ENCODE data around the gene CTAG1B. TPM values are rescaled to one million over a fixed set of nuclear protein-coding genes. Genes with fewer than 3 reads are reported as not detected.

Gene CTAG1B
- total and polyA plus RNA-seq, 2 donors (not counting 1 experiment from before 2014, with no cell fraction given) = 0.09 TPM; not detected in 1

- Histone ChIP-seq H3K79me2 (ENCODE audit: control insufficient read depth, insufficient read depth, low read length) (no peaks in the 10 kb centered on the region), H3K27me3 (replicated peaks in 1 of 4; ENCODE audit: control extremely low read depth in 1 of 4, control insufficient read depth in 3 of 4, insufficient read depth in 4 of 4, low read length in 3 of 4) (no peaks in the 10 kb centered on the region), H4K20me1 (ENCODE audit: control insufficient read depth, insufficient read depth, low read length, poor library complexity, severe bottlenecking) (no peaks in the 10 kb centered on the region), H3K36me3 (replicated peaks in 1 of 2; ENCODE audit: control extremely low read depth in 1 of 2, control insufficient read depth in 1 of 2, extremely low read depth in 1 of 2, insufficient read depth in 2 of 2, low read length in 1 of 2) (no peaks in the 10 kb centered on the region), H3K9me3 (ENCODE audit: control extremely low read depth in 1 of 3, control insufficient read depth in 2 of 3, insufficient read depth in 1 of 3, low read length in 2 of 3) (peaks cover 0 to 11% (median 0%) of the 10 kb centered on the region in 3 donors), H3K4me3 (ENCODE audit: control extremely low read depth in 1 of 5, extremely low read depth in 1 of 5, insufficient read depth in 1 of 5, low read depth in 2 of 5, low read length in 4 of 5) (no peak overlapping the region), H3K4me2 (replicated peaks; ENCODE audit: low read depth, low read length, poor library complexity, severe bottlenecking) (no peak overlapping the region), H2AFZ (ENCODE audit: insufficient read depth, low read depth, low read length, poor library complexity, severe bottlenecking) (no peak overlapping the region), H3K27ac (ENCODE audit: low read length in 2 of 2) (no peak overlapping the region), H3K4me1 (ENCODE audit: control insufficient read depth in 2 of 2, insufficient read depth in 2 of 2, low read length in 2 of 2) (no peaks in the 10 kb centered on the region), H3K9ac (ENCODE audit: low read length) (no peak overlapping the region)
- POLR2A ChIA-PET = no interaction called here
- Mint-ChIP-seq H3K4me1 (no peaks in the 10 kb centered on the region), H3K9me3 (ENCODE audit: insufficient read depth) (no peaks in the 10 kb centered on the region), H3K27me3 (peaks cover 12% of the 10 kb centered on the region), H3K27ac (no peak overlapping the region), H3K4me3 (no peak overlapping the region)
- DNase-seq = no peak
- no CpG with 5 or more reads among the region's 3 CpGs for WGBS (ENCODE audit: insufficient coverage)
- TF ChIP-seq CTCF (IDR thresholded peaks at IDR 0.05) (no peak), EZH2 (IDR thresholded peaks at IDR 0.05; ENCODE audit: borderline replicate concordance, insufficient read depth, low read depth, low read length, poor library complexity, severe bottlenecking) (no peak)
- CTCF ChIA-PET = no interaction called here
- ATAC-seq (ENCODE audit: low read depth) = no peak
- intact Hi-C loops (cut with micrococcal nuclease) = no loop called here
Measured at GRCh38 chrX:154596290-154596929, 22.7 kb downstream of the CTAG1B start.

- Histone ChIP-seq H3K36me3 (replicated peaks in 1 of 2; ENCODE audit: control extremely low read depth in 1 of 2, control insufficient read depth in 1 of 2, extremely low read depth in 1 of 2, insufficient read depth in 2 of 2, low read length in 1 of 2) (no peaks in the 10 kb centered on the region), H3K4me2 (replicated peaks; ENCODE audit: low read depth, low read length, poor library complexity, severe bottlenecking) (no peak overlapping the region), H3K9me3 (ENCODE audit: control extremely low read depth in 1 of 3, control insufficient read depth in 2 of 3, insufficient read depth in 1 of 3, low read length in 2 of 3) (peaks cover 0 to 11% (median 0%) of the 10 kb centered on the region in 3 donors), H4K20me1 (ENCODE audit: control insufficient read depth, insufficient read depth, low read length, poor library complexity, severe bottlenecking) (no peaks in the 10 kb centered on the region), H2AFZ (ENCODE audit: insufficient read depth, low read depth, low read length, poor library complexity, severe bottlenecking) (no peak overlapping the region), H3K4me1 (ENCODE audit: control insufficient read depth in 2 of 2, insufficient read depth in 2 of 2, low read length in 2 of 2) (no peaks in the 10 kb centered on the region), H3K4me3 (ENCODE audit: control extremely low read depth in 1 of 5, extremely low read depth in 1 of 5, insufficient read depth in 1 of 5, low read depth in 2 of 5, low read length in 4 of 5) (no peak overlapping the region), H3K9ac (ENCODE audit: low read length) (no peak overlapping the region), H3K79me2 (ENCODE audit: control insufficient read depth, insufficient read depth, low read length) (no peaks in the 10 kb centered on the region), H3K27ac (ENCODE audit: low read length in 2 of 2) (no peak overlapping the region), H3K27me3 (replicated peaks in 1 of 4; ENCODE audit: control extremely low read depth in 1 of 4, control insufficient read depth in 3 of 4, insufficient read depth in 4 of 4, low read length in 3 of 4) (no peaks in the 10 kb centered on the region)
- H3K27me3 Mint-ChIP-seq = peaks cover 12% of the 10 kb centered on the region
- no peak overlapping the region for H3K27ac Mint-ChIP-seq
- no peak overlapping the region for H3K4me3 Mint-ChIP-seq
- ATAC-seq (ENCODE audit: low read depth) = no peak
- TF ChIP-seq CTCF (IDR thresholded peaks at IDR 0.05) (no peak), EZH2 (IDR thresholded peaks at IDR 0.05; ENCODE audit: borderline replicate concordance, insufficient read depth, low read depth, low read length, poor library complexity, severe bottlenecking) (no peak)
- CTCF ChIA-PET = no interaction called here
- no CpG with 5 or more reads among the region's 2 CpGs for WGBS (ENCODE audit: insufficient coverage)
- POLR2A ChIA-PET = no interaction called here
- no peaks in the 10 kb centered on the region for H3K4me1 Mint-ChIP-seq
- no peaks in the 10 kb centered on the region for H3K9me3 Mint-ChIP-seq (ENCODE audit: insufficient read depth)
- intact Hi-C loops (cut with micrococcal nuclease) = no loop called here
- no peak for DNase-seq
Measured at GRCh38 chrX:154595559-154596249, 23.4 kb downstream of the CTAG1B start.

Data from B cell (primary cell).